Measurements from ENCODE around the gene PPP1R12A. TPM values are rescaled to one million over a fixed set of nuclear protein-coding genes. Genes with fewer than 3 reads are reported as not detected.
A peak's percentile ranks its signal among the peaks of the same experiment; 100 is the strongest.

Gene PPP1R12A
- total and polyA plus RNA-seq, 2 of the 4 experiments (the other 2 are of a cell fraction), result 47.7 to 112 TPM

GRCh38 chr12:79725987-79726386, 208.9 kb downstream of the PPP1R12A start:
- dilution Hi-C loops (cut with HindIII; ENCODE audit: low sequenced_read_pairs, unreplicated experiment) (no loop called here), intact Hi-C loops (cut with micrococcal nuclease) (no loop called here), in situ Hi-C loops (cut with MboI; ENCODE audit: low sequenced_read_pairs) (no loop called here)
- no peaks in the 10 kb centered on the region for H3K36me3 ChIP-seq (ENCODE audit: control insufficient read depth, insufficient read depth, low read length)
- no peak overlapping the region for H3K4me2 ChIP-seq (ENCODE audit: low read depth, low read length)
- H3K27me3 ChIP-seq (ENCODE audit: control insufficient read depth, insufficient read depth, low read length), result no peaks in the 10 kb centered on the region
- H4K20me1 ChIP-seq (ENCODE audit: insufficient read depth, low read length), result no peaks in the 10 kb centered on the region
- WGBS, 2 experiments (ENCODE audit: extremely low coverage in 2 of 2, insufficient read length in 1 of 2), result no CpG with 5 or more reads among the region's 1 CpG
- H4K8ac ChIP-seq (ENCODE audit: low read depth in 2 of 2, low read length in 2 of 2), result no peak overlapping the region
- H2BK120ac ChIP-seq (ENCODE audit: low read depth, low read length), result no peak overlapping the region
- no peak overlapping the region for H3K9ac ChIP-seq (ENCODE audit: low read depth, low read length)
- H3K23ac ChIP-seq (ENCODE audit: low read depth, low read length), result no peak overlapping the region
- no peak overlapping the region for H4K91ac ChIP-seq (ENCODE audit: insufficient read depth, low read depth, low read length)
- ChIA-PET CTCF (interaction anchor here (1.2 kb wide), 1 partner anchor 12 kb away, joined by 5 read pairs; no protein-coding TSS in a partner anchor), POLR2A (ENCODE audit: unreplicated experiment) (no interaction called here)
- peak; percentile 53 for ATAC-seq (ENCODE audit: low read depth)
- H3K27ac ChIP-seq (ENCODE audit: insufficient read depth, low read length), result no peak overlapping the region
- BruUV-seq (replicated peaks), result no TSS peak
- H3K4ac ChIP-seq (ENCODE audit: low read depth, low read length), result no peak overlapping the region
- H3K9me3 ChIP-seq (ENCODE audit: control insufficient read depth, insufficient read depth, low read length), result no peaks in the 10 kb centered on the region; the same call in 1 of the 2 replicates
- TF ChIP-seq CEBPB (IDR thresholded peaks at IDR 0.05; ENCODE audit: low read depth, low read length), result peak; percentile 47; the same call in 1 of the 2 replicates
- peak; percentile 52 for TF ChIP-seq FOS (IDR thresholded peaks at IDR 0.05; ENCODE audit: low read depth, low read length)
- no peak for TF ChIP-seq NFE2L2 (IDR thresholded peaks at IDR 0.05; ENCODE audit: low read depth, low read length)
- no peak overlapping the region for H4K5ac ChIP-seq (ENCODE audit: low read depth, low read length)
- no peak overlapping the region for H2BK5ac ChIP-seq (ENCODE audit: low read depth, low read length, poor library complexity, severe bottlenecking)
- no peak overlapping the region for H2AK5ac ChIP-seq (ENCODE audit: low read depth, low read length)
- H3K18ac ChIP-seq (ENCODE audit: low read depth, low read length), result no peak overlapping the region
- H3K14ac ChIP-seq (replicated peaks; ENCODE audit: low read depth, low read length), result no peak overlapping the region
- no peak overlapping the region for H2BK20ac ChIP-seq (ENCODE audit: low read depth, low read length)
- no peaks in the 10 kb centered on the region; the same call in 1 of the 2 replicates for H3K4me1 ChIP-seq (ENCODE audit: control insufficient read depth, insufficient read depth, low read length)
- DNase-seq, result peak; percentile 84
- H2AK9ac ChIP-seq (replicated peaks; ENCODE audit: low read depth, low read length, poor library complexity), result no peak overlapping the region
- no peak overlapping the region for H3K4me3 ChIP-seq (ENCODE audit: insufficient read depth, low read depth, low read length)
- H2AFZ ChIP-seq (replicated peaks; ENCODE audit: low read length, poor library complexity), result no peak overlapping the region
- no peak overlapping the region for H3K56ac ChIP-seq (ENCODE audit: extremely low read depth, insufficient read depth, low read length)
- H2BK15ac ChIP-seq (ENCODE audit: low read depth, low read length), result no peak overlapping the region
- H3K9me1 ChIP-seq (ENCODE audit: insufficient read depth, low read length), result 0 out of 2 replicates have a peak, but pooled peaks cover 3% of the 10 kb centered on the region
- H3K79me1 ChIP-seq (ENCODE audit: low read depth in 1 of 2, low read length in 2 of 2), result no peaks in the 10 kb centered on the region

Small RNA genes within 50 kb of the gene (microRNA-seq; reads per million reads assigned to microRNA genes)
- not detected for gene RNA5SP363 (ENCODE audit: insufficient read depth, insufficient read length)

Small RNA genes within 50 kb of the gene (small RNA-seq; reads per million reads assigned to genes)
- gene RNA5SP363, result 0 reads per million in 5 experiments

Other genes with a start within 250 kb of the PPP1R12A start
- 13.6 and 34.4 TPM in 2 replicates for gene PAWR, start 244.1 kb downstream of the PPP1R12A start, total RNA-seq (2012; rRNA removed)
- 13.2 and 13.3 TPM in 2 replicates for gene PAWR, start 244.1 kb downstream of the PPP1R12A start, polyA plus RNA-seq (2012; rRNA removed)
- 0.18 and 0.28 TPM in 2 replicates for gene OTOGL, start 164.4 kb upstream of the PPP1R12A start, total RNA-seq (2012; rRNA removed)
- 0.07 and 0.10 TPM in 2 replicates for gene OTOGL, start 164.4 kb upstream of the PPP1R12A start, polyA plus RNA-seq (2012; rRNA removed)